Measurements from ENCODE around the gene PIGO. TPM values are rescaled to one million over a fixed set of nuclear protein-coding genes. Genes with fewer than 3 reads are reported as not detected.

The PIGO gene
- polyA plus RNA-seq, 1 of the 3 experiments (the other 2 are of a cell fraction), result 31.0 TPM

- H3K79me2 ChIP-seq (ENCODE audit: insufficient read depth), result peaks cover 29% of the 10 kb centered on the region
- TF ChIP-seq ZBTB33 (IDR thresholded peaks at IDR 0.05; ENCODE audit: borderline replicate concordance, low read depth), result peak; percentile 86
- no peak for TF ChIP-seq REST (IDR thresholded peaks at IDR 0.05; ENCODE audit: low read depth, low read length)
- peak; percentile 13; the same call in 1 of the 2 replicates for TF ChIP-seq TCF12 (IDR thresholded peaks at IDR 0.05)
- peak; percentile 91 for TF ChIP-seq POLR2AphosphoS5 (IDR thresholded peaks at IDR 0.05; ENCODE audit: low read depth, low read length)
- peak; percentile 88 for TF ChIP-seq MXI1 (IDR thresholded peaks at IDR 0.05; ENCODE audit: low read depth, low read length)
- peak; percentile 70 for TF ChIP-seq GABPA (IDR thresholded peaks at IDR 0.05; ENCODE audit: low read depth)
- no peak for TF ChIP-seq USF1 (IDR thresholded peaks at IDR 0.05; ENCODE audit: borderline replicate concordance, low read depth)
- peak; percentile 83 for TF ChIP-seq TAF1 (IDR thresholded peaks at IDR 0.05; ENCODE audit: borderline replicate concordance, low read depth, low read length)
- peak; percentile 16; the same call in 1 of the 2 replicates for TF ChIP-seq SIN3A (IDR thresholded peaks at IDR 0.05; ENCODE audit: borderline replicate concordance, low read depth, low read length)
- peak; percentile 92 for TF ChIP-seq CHD2 (IDR thresholded peaks at IDR 0.05; ENCODE audit: low read length, partially characterized antibody)
- TF ChIP-seq ELF1 (IDR thresholded peaks at IDR 0.05), result peak; percentile 74
- no peak for TF ChIP-seq FOXM1 (IDR thresholded peaks at IDR 0.05; ENCODE audit: low read depth)
- no peak for TF ChIP-seq MEF2A (IDR thresholded peaks at IDR 0.05; ENCODE audit: borderline replicate concordance, low read depth)
- TF ChIP-seq MAX (IDR thresholded peaks at IDR 0.05; ENCODE audit: low read depth), result peak; percentile 79
- TF ChIP-seq YY1 (IDR thresholded peaks at IDR 0.05; ENCODE audit: low read depth), result peak; percentile 45
- no peak for TF ChIP-seq TEAD4 (IDR thresholded peaks at IDR 0.05; ENCODE audit: borderline replicate concordance, insufficient read depth)
- H3K36me3 ChIP-seq (replicated peaks in 1 of 2; ENCODE audit: control insufficient read depth in 1 of 2, insufficient read depth in 2 of 2, low read length in 1 of 2), result peaks cover 3 to 22% of the 10 kb centered on the region in 2 experiments
- H3K9me2 ChIP-seq, result no peaks in the 10 kb centered on the region
- H3K4me3 ChIP-seq (ENCODE audit: low read depth in 2 of 2, low read length in 1 of 2), result peak within 1 kb of the TSS; percentile 68 to 74
- no peaks in the 10 kb centered on the region for H4K20me1 ChIP-seq (ENCODE audit: insufficient read depth)
- POLR2A ChIA-PET, result interaction anchor here (0.5 to 2.9 kb wide), 15 partner anchors 8 to 906 kb away, joined by 3 to 29 read pairs (median 4); partner anchors contain the start of genes ATOSB, DNAJB5, PIGO and RUSC2
- CTCF ChIA-PET, result interaction anchor here (0.6 to 5.1 kb wide), 13 partner anchors 8 to 578 kb away, joined by 3 to 55 read pairs (median 5); partner anchors contain the start of genes CCDC107, DNAJB5, PIGO and RMRP
- WGBS (ENCODE audit: low lambda C conversion rate), result under 1% methylated on average over 39 of the region's 67 CpGs
- no peaks in the 10 kb centered on the region for H3K9me3 ChIP-seq
- peak within 1 kb of the TSS; percentile 91 for H3K4me2 ChIP-seq
- peak; percentile 94 for DNase-seq
- H3K9ac ChIP-seq, result peak within 1 kb of the TSS; percentile 75
- no peaks in the 10 kb centered on the region for H3K27me3 ChIP-seq (ENCODE audit: insufficient read depth)
- H3F3A ChIP-seq (replicated peaks; ENCODE audit: insufficient read depth), result peaks cover 5% of the 10 kb centered on the region
- peaks cover 11 to 13% of the 10 kb centered on the region in 2 experiments; a peak in 1 of 4 replicates for H3K4me1 ChIP-seq (ENCODE audit: control insufficient read depth in 1 of 2, insufficient read depth in 2 of 2, low read depth in 1 of 2, low read length in 1 of 2)
- peak within 1 kb of the TSS; percentile 64 to 88 for H3K27ac ChIP-seq (ENCODE audit: low read depth in 2 of 2, low read length in 1 of 2)
- H2AFZ ChIP-seq (ENCODE audit: low read depth), result peak within 1 kb of the TSS; percentile 97
These were observed 16.7 kb downstream of the PIGO start, which contains the start of gene FANCG for GRCh38 chr9:35079426-35080341. Gene FANCG, minus strand, starts transcription at chr9:35079942. Its CDS starts 418 bp downstream, at chr9:35079524.
